Duodenal mucosa (tissue), 2 donors: Measurements from ENCODE around the gene TBC1D8.

ENCODE experiments used
- H3K27ac ChIP-seq: one replicate; pipeline ENCODE4 v1.7.0; 2013; ENCODE audit warnings: low read depth, low read length
- H3K27me3 ChIP-seq, 2 donors: one replicate each; pipeline ENCODE4 v1.7.0; 2013; ENCODE audit warnings: low read length in 2 of 2, control low read depth in 1 of 2; ENCODE audit not compliant: insufficient read depth in 2 of 2, control insufficient read depth in 1 of 2
- H3K36me3 ChIP-seq, 2 donors: one replicate each; pipeline ENCODE4 v1.7.0; 2013; ENCODE audit warnings: low read length in 2 of 2, control low read depth in 1 of 2; ENCODE audit not compliant: insufficient read depth in 2 of 2, control insufficient read depth in 1 of 2
- H3K4me1 ChIP-seq, 2 donors: one replicate each; pipeline ENCODE4 v1.7.0; 2013; ENCODE audit warnings: low read length in 2 of 2, control low read depth in 1 of 2; ENCODE audit not compliant: insufficient read depth in 2 of 2, control insufficient read depth in 1 of 2
- H3K4me3 ChIP-seq, 2 donors: one replicate each; pipeline ENCODE4 v1.7.0; 2013; ENCODE audit warnings: low read length in 2 of 2, low read depth in 1 of 2
- H3K9ac ChIP-seq, 2 donors: one replicate each; pipeline ENCODE4 v1.7.0; 2013; ENCODE audit warnings: low read length in 2 of 2, low read depth in 1 of 2
- H3K9me3 ChIP-seq, 2 donors: one replicate each; pipeline ENCODE4 v1.7.0; 2013; ENCODE audit warnings: low read length in 2 of 2, control low read depth in 1 of 2; ENCODE audit not compliant: control insufficient read depth in 1 of 2

TBC1D8 gene

GRCh38 chr2:101124643-101125366 lies 26.4 kb downstream of the TBC1D8 start:
- Histone ChIP-seq H3K9me3 (no peaks in the 10 kb centered on the region), H3K27ac (no peak overlapping the region), H3K36me3 (no peaks in the 10 kb centered on the region), H3K4me1 (peaks cover 37 to 40% of the 10 kb centered on the region in 2 donors), H3K4me3 (no peak overlapping the region), H3K27me3 (no peaks in the 10 kb centered on the region), H3K9ac (no peak overlapping the region)

DNA sequence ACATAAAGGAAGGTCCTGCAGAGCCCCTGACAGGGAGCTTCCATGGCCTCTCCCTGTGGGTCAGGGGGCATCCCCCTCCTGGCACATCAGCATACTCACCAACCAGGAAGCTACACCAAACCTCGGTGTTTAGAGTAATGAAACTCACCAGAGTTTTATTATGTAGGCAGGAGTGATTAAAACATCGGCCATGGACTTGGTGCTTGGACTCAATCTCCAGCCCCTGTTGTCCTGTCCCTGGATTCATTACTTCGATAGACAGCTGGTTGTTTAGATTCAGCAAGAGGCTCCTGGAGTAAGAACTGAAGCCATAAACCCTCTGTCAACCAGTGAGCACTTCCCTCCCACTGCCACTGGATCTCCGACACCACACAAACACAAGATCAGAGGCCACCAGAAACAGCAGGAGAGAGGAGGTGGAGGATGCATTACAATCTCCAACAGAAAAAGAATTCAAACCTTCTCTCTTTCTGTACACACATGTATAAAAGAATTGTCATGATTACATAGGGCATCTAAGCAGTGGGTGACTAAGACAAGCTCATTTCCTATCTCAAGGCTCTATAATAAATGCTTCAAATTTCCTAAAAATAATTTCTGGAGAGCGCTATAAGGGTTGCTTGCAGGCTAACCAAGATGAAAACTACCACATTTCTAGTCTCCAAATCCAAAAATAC lies 27.2 kb downstream of the TBC1D8 start:
- H3K9ac ChIP-seq = no peak overlapping the region
- peaks cover 37 to 41% of the 10 kb centered on the region in 2 donors for H3K4me1 ChIP-seq
- no peaks in the 10 kb centered on the region for H3K36me3 ChIP-seq
- H3K4me3 ChIP-seq = no peak overlapping the region
- H3K9me3 ChIP-seq = no peaks in the 10 kb centered on the region
- H3K27me3 ChIP-seq = no peaks in the 10 kb centered on the region
- H3K27ac ChIP-seq = no peak overlapping the region

DNA sequence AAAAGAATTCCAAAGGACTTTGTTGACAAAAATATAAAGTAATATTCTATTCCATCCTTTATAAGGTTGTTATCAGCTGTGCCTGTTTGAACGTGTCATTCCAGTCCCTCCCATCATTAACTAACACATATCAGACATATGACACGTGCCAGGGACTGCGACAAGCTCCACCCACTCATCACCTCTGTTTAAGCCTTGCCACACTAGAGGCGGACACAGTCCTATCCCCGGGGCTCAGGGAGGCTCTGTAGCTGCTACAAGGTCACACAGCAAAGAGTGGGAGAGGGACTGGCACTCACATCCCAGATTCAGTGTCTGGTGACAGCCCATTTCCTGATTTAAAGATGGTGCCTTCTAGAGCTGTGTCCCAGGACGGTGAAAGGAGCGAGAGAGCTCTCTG lies 30.0 kb downstream of the TBC1D8 start:
- H3K4me1 ChIP-seq = peaks cover 33 to 41% of the 10 kb centered on the region in 2 donors
- no peak overlapping the region for H3K27ac ChIP-seq
- no peak overlapping the region for H3K9ac ChIP-seq
- no peaks in the 10 kb centered on the region for H3K27me3 ChIP-seq
- H3K36me3 ChIP-seq = no peaks in the 10 kb centered on the region
- H3K4me3 ChIP-seq = no peak overlapping the region
- H3K9me3 ChIP-seq = no peaks in the 10 kb centered on the region

DNA sequence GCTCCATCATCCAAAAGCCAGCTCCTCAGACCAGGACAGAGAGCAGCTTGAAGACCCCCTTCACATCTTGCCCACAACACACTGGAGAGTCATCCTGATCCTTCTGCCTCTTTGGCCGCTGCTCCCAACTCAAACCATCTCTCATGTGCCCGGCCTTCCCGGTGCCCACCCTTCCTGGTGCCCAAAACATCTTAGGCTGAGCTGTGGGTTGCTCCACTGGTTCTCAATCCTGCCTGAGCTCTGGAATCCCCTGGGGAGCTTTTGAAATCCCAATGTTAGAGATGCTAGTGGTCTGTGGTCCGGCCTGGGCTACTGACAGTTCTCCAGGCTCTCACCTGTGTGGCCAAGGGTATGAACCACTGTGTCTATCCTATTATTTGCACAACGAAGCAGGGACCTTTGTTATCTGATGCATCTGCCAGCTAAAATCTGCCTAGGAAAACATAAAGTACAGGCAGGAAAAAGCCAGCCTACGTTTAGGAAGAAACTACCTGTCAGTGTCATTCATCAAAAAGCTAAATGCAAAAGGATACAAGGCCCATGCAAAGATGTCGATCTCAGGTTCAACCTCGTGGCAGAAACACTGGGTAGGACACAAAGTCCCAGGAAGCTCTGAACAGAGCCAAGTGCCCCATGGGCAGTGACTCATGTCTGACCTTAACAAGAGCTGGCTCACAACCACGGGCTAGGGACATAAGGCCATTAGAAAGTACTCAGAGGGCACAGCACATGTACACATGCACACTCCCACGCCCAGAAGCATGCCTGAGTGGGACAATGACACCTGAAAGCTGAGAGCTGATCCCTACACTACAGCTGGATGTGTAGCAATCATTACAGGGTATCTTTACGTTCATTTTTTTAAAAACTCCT lies 30.8 kb downstream of the TBC1D8 start:
- Histone ChIP-seq H3K4me3 (no peak overlapping the region), H3K27ac (peak overlapping the region; percentile 44), H3K9me3 (no peaks in the 10 kb centered on the region), H3K9ac (no peak overlapping the region), H3K4me1 (peaks cover 29 to 38% of the 10 kb centered on the region in 2 donors), H3K27me3 (no peaks in the 10 kb centered on the region), H3K36me3 (no peaks in the 10 kb centered on the region)

DNA sequence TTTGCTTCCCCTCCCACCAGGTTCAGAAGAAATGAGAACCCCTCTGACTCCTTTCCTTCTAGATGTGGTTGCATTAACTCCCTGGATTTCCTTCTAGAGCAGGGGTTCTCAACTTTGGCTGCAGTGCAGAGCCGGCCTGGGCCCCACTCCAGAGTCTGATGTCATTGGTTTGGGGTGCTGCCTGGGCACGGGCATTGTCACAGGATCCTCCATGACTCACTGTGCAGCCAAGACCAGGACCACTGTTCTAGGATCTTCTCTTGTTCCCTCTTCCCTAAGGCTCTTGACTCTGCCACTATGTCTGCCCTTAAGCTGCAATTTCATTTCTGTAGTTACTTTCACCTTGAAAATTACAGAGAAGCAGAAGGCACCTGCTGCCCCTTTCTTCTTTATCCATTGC lies 31.8 kb downstream of the TBC1D8 start:
- no peaks in the 10 kb centered on the region for H3K9me3 ChIP-seq
- H3K9ac ChIP-seq = no peak overlapping the region
- no peaks in the 10 kb centered on the region for H3K27me3 ChIP-seq
- no peak overlapping the region for H3K4me3 ChIP-seq
- H3K4me1 ChIP-seq = peaks cover 25 to 36% of the 10 kb centered on the region in 2 donors
- no peaks in the 10 kb centered on the region for H3K36me3 ChIP-seq
- no peak overlapping the region for H3K27ac ChIP-seq

- H3K9me3 ChIP-seq = no peaks in the 10 kb centered on the region
- no peak overlapping the region for H3K9ac ChIP-seq
- peaks cover 33 to 41% of the 10 kb centered on the region in 2 donors for H3K4me1 ChIP-seq
- H3K27me3 ChIP-seq = no peaks in the 10 kb centered on the region
- H3K4me3 ChIP-seq = no peak overlapping the region
- H3K36me3 ChIP-seq = no peaks in the 10 kb centered on the region
- no peak overlapping the region for H3K27ac ChIP-seq
Measured at GRCh38 chr2:101116841-101117552, 34.2 kb downstream of the TBC1D8 start.

- H3K36me3 ChIP-seq = no peaks in the 10 kb centered on the region
- H3K4me3 ChIP-seq = no peak overlapping the region
- H3K27ac ChIP-seq = no peak overlapping the region
- H3K9me3 ChIP-seq = no peaks in the 10 kb centered on the region
- H3K4me1 ChIP-seq = peaks cover 34 to 37% of the 10 kb centered on the region in 2 donors
- H3K9ac ChIP-seq = no peak overlapping the region
- H3K27me3 ChIP-seq = no peaks in the 10 kb centered on the region
Measured at GRCh38 chr2:101116348-101116747, 34.8 kb downstream of the TBC1D8 start.

- Histone ChIP-seq H3K4me1 (peaks cover 33% of the 10 kb centered on the region in 2 donors), H3K36me3 (no peaks in the 10 kb centered on the region), H3K9me3 (no peaks in the 10 kb centered on the region), H3K4me3 (no peak overlapping the region), H3K9ac (no peak overlapping the region), H3K27me3 (no peaks in the 10 kb centered on the region), H3K27ac (no peak overlapping the region)
Measured at GRCh38 chr2:101115664-101116063, 35.5 kb downstream of the TBC1D8 start.

DNA sequence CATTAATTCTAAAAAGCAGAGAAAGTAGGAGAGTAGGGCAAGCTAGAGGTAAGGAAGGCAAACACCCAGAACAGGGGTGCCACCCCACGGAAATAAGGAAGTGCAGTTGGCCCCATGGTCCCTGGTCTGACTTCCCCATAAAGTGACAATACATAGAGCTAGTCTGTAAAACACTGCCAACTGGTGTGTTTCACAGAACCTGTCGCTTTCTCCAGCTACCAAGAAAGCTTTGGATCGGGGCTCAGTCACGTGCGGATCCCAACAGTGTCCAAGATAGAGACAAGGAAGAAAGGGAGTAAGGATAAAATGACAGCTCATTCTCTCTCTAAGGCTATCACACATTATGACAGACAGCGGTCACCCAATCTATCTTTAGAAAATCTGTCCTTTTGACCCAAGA lies 36.4 kb downstream of the TBC1D8 start:
- Histone ChIP-seq H3K4me3 (no peak overlapping the region), H3K27me3 (no peaks in the 10 kb centered on the region), H3K9ac (no peak overlapping the region), H3K27ac (no peak overlapping the region), H3K4me1 (peaks cover 24 to 29% of the 10 kb centered on the region in 2 donors), H3K9me3 (no peaks in the 10 kb centered on the region), H3K36me3 (no peaks in the 10 kb centered on the region)
